Glomerular endothelial cell (primary cell): ENCODE measurements around the gene CAMK2G. TPM values are rescaled to one million over a fixed set of nuclear protein-coding genes. Genes with fewer than 3 reads are reported as not detected.
A peak's percentile ranks its signal among the peaks of the same experiment; 100 is the strongest.
"Not testable (repeated sequence)": the region's sequence is repeated elsewhere in the genome, so short reads cannot be mapped to it uniquely, and the experiment has no call there.

ENCODE experiments used
- DNase-seq: peaks from one replicate; pipeline ENCODE4 v3.0.0-alpha.2; 2011; ENCODE audit warnings: low read depth, low spot score; ENCODE audit errors: extremely low read depth
- total RNA-seq: library from RNA; depleted of rRNA; stranded (reverse); fragments of >200 nt; gene quantifications from 2 replicates; pipeline ENCODE4 v1.2.3, GENCODE V29; 2015

The CAMK2G gene
- total RNA-seq, 1 donor from 2014 or later = 28.8 TPM

DNA sequence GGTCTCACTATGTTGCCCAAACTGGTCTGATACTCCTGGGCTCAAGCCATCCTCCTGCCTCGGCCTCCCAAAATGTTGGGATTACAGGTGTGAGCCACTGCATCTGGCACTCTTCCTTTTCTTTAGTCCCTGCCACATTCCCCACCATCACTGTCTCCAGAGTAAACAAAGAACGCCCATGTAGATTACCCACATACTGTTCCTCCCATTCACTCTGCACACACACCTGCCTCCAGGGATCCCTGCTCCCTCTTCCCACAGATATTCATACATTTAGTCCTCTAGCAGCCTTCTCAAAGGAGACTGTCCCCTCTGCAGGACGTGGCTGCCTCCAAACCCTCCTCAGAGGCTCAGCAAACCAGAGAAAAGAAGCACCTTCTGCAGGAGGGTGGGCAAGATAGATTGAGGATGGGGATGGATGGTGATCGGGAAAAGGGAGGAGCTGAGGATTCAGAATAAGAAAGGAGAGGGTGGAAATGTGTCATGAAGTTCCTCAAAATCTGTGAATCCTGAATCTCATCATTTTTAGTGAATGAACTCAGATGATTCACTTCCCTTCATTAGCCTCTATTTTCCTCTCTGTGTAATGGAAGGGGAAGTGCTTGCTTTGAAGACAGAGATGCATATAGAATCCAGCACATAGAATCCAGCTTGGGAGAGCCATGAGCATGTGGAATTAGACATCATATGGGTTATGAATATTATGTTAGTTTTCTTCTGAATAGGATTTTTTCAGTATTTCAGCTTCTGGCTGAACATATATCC lies 31.1 kb upstream of the CAMK2G start:
- DNase-seq = no peak

DNA sequence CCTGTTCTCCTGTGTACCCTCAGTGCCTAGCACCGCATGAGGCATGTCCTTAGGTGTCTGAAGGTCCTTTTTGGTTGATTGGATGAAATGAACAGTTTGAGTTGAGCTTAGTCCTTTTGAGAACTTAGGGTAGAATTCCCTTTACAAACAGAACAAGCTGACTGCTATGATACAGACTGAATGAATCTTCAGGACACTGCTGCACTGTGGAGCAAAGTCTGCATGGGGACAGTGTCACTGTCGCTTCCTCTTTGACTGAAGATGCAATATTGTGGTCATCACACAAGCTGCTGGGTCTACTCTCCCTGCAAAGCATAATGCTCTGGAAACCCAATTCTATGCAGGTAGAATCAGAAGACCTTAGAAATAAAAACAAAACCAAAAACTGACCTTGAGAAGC lies 28.0 kb upstream of the CAMK2G start:
- DNase-seq = no peak

DNA sequence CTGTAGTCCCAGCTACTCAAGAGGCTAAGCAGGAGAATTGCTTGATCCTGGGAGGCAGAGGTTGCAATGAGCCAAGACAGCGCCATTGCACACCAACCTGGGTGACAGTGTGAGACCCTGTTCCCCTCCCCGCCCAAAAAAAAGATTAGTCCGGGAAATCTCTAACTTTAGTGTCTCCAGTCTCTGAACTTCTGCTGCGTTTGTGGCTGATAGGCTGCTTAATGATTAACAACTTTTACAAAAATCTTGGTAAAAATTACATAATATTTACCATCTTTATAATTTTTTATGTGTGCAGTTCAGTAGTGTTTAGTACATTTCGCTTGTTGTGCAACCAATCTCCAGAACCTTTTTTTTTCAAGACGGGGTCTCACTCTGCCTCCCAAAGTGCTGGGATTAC lies 26.9 kb upstream of the CAMK2G start:
- no peak for DNase-seq

DNA sequence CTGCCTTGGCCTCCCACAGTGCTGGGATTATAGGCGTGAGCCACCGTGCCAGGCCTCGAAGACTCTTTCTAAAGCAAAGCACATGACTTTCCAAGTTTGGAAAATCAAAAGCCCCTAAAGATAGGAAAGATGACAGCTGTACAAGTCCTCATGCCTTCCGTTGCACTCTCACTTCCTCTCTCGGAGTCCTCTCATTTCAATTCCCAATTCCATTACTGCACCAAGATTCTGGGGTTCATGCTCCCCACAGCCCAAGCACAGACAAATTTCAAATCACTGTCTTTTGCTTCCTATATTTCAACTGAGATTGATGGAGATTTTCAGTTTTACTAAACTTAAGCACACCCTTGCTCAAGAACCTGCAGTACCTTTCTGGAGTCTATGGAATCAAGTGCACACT lies 25.7 kb upstream of the CAMK2G start:
- DNase-seq = no peak

DNA sequence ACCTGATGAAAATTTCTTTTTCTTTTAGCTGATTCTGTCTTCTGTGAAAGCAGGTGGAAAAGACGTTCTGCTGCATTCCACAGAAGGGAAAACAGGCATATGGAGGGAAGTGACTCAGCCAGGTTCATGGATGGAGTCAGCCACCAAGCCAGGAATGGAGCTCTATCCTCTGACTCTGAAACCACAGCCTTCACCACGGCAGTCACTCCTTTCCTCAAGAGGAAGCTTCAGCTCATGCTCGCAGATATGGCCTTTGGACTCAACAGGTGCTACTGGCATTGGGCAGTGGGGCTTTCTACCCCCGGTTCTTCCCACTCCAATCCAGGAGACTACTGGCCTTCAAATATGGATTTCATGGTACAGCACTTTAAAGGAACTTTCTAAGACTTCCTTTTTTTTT lies 25.1 kb upstream of the CAMK2G start:
- no peak for DNase-seq

DNA sequence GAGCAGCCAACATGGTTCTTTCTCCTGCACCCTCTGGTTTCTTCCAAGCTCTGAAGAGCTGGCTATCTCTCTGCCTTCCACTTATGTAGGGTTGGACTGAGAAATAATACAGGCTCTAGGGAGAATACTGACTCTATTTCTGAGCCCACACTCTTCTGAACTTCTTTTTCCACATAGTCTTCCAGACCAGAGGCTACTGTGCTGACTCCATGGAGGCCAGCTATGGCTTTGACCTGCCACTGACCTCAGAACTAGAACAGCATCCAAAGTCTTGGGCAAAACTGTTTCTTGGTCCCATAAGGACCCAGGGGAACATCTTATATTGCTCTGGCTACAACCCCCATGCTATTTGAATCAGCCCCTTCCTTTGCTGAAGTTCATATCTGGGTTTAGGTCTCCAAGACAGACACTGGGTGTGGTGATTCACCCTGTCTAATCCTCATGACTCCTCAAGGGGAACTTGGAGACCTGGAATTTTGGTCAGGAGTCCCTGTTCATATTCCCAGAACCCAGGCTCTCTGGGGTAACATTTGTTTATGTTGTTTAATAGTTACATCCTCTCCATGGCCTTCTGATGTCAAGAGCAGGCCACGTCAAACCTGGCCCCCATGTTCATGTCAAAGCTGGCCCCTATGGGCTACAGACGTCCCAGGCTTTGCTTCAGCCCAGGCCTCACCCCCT lies 24.5 kb upstream of the CAMK2G start:
- no peak for DNase-seq

DNA sequence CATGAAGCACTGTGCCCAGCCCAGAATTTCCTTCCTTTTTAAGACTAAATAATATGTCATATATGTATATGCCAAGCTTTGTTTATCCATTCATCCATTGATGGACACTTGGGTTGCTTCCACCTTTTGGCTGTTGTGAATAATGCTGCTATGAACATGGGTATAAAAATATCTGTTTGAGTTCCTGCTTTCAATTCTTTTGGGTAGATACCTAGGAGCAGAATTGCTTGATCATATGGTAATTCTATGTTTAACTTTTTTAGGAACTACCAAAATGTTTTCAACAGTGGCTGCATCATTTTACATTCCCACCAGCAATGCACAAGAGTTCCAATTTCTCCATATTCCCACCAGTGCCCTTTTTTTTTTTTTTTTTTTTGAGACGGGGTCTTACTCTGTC lies 23.3 kb upstream of the CAMK2G start:
- DNase-seq = no peak

DNA sequence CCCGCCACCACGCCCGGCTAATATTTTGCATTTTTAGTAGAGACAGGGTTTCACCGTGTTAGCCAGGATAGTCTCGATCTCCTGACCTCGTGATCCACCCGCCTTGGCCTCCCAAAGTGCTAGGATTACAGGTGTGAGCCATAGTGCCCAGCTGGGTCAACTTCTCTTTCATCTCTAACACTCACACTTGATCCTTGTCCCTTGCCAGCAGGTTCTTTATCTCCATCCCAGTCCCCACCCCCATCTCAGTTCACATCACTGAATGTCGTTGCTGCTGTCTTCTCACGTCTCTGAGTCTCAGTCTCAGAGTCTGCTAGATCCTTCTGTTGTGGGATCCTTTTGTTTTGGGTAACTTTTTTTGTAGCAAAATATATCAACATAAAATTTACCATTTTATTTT lies 21.0 kb upstream of the CAMK2G start:
- not testable (repeated sequence) for DNase-seq

DNA sequence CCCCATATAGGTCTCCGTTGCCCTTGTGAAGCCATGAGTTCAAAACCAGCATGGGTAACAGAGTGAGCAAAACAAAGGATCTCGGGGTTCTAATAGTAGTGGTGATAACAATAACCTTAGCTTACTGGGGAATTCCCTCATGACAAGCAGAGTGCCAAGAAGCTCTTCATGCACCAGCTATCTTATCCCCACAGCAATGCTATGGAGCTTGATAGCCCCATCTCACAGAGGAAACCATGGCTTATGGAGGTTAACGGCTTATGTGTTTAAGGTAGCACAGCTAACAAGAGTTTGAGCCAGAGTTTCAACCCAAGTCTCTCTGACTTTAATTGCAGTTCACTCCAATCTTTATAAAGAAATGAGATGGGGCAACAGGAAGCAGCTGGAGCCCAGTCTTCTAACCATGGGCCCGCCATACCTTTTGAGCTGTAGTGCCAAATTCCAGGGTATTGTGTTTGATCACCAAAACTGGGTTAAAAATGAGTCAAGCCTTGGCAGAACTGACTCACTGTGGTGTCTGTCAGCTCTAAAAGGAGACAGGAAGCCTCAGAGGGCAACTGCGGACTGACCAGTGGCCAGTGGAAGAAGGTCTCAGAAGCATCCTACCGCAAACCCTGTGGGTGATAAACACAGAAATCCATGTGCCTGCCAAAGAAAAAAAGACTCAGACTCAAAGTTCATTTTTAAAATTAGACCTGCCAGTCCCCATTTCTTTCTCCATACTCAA lies 20.1 kb upstream of the CAMK2G start:
- DNase-seq = peak; percentile 75

DNA sequence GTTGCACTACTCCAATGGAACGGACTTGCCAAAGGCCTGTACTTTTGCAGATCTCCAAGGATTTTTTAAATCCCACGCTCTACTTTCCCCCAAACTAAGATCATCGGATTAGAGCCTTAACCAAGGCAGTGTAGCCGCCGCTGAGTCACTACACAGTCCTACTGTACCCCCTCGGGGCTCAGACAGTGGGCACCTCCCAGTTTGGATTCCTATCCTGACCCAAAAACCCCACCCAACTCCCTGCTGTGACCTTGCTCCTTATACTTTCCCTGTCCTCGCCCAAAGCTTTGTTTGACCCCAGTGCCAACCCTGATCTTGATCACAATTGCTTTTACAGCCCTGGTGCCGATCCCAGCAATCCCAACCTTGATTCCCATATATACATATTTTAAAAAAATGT lies 19.1 kb upstream of the CAMK2G start:
- DNase-seq = no peak

DNA sequence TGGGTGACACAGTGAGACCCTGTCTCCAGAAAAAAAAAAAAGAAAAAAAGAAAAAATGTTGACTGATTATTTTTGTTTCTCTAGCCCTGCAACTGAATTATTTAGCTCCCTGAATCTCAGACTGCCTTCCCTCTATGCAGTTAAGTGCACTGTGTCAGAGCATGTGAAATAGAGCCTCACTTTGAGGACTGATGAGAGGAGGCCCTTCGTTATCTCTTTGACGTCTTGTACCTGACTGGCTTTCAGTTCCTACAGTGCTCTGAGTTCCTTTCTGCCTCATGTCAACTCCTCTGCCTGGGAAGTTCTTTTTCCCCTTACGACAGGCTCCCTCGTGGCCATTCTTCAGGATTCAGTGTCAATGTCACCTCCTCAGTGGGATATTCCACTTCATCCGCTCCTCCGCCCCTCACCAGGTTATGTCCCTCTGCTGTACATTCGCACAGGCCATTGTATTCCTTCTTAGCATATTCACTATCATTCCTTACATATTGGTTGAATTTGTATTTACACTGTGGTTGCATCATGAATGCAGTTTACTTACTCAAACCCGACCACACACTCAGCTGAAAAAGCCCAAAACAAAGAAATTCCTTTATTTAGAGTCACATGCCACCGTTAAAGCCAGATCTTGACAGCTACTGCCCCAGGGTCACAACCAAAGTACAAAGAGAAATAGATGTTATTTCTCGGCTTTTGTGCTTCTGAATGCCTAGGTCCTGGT lies 18.1 kb upstream of the CAMK2G start:
- DNase-seq = no peak

DNA sequence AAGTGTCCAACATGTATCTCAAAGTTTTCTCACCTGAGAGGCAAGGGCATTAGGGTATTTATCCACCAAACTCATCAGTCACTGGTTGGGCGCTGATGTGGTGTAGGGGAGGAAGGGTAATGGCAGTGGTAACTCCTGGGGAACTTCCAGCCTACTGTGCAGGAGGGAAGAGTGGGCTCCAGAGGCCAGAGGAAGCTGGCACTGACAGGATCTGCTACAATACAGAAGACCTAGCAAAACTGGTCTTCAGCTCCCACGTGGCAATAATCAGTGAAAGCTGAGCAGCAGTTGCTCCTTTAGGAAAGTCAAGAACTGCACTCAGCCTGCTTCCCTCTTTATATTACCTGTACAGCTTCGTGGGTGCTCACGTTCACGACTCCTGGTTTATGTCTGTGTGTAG lies 17.2 kb upstream of the CAMK2G start:
- no peak for DNase-seq

DNA sequence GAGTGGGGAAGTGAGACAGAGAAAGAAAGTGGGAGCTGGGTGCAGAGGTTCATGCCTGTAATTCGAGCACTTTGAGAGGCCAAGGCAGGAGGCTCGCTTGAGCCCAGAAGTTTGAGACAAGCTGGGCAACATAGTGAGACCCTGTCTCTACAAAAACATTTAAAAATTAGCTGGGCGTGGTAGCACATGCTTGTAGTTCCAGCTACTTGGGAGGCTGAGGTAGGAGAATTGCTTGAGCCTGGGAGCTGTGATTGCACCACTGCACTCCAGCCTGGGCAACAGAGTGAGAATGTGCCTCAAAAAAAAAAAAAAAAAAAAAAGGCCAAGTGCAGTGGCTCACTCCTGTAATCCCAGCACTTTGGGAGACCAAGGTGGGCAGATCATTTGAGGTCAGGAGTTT lies 16.5 kb upstream of the CAMK2G start:
- DNase-seq = not testable (repeated sequence)

DNA sequence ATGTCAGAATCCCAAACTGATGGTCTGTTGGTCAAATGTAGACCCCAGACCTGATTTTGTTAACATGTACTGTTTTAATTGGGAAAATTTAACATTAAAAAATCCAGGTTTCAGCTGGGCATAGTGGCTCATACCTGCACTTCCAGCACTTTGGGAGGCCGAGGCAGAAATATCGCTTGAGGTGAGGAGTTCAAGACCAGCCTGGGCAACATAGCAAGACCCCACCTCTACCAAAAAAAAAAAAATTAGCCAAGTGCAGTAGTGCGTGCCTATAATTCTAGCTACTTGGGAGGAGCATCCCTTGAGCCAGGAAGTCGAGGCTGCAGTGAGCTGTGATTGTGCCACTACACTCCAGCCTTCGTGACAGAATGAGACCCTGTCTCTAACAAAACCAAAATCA lies 15.9 kb upstream of the CAMK2G start:
- no peak for DNase-seq

DNA sequence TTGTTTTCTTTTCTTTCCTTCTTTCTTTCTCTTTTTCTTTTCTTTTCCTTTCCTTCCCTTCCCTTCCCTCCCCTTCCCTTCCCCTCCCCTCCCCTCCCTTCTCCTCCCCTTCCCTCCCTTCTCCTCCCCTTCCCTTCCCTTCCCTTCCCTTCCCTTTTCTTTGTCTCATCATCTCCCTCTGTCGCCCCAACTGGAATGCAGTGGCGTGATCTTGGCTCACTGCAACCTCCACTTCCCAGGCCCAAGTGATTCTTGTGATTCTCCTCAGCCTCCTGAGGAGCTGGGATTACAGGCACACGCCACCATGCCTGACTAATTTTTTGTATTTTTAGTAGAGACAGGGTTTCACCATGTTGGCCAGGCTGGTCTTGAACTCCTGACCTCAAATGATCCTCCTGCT lies 15.1 kb upstream of the CAMK2G start:
- DNase-seq = not testable (repeated sequence)

DNA sequence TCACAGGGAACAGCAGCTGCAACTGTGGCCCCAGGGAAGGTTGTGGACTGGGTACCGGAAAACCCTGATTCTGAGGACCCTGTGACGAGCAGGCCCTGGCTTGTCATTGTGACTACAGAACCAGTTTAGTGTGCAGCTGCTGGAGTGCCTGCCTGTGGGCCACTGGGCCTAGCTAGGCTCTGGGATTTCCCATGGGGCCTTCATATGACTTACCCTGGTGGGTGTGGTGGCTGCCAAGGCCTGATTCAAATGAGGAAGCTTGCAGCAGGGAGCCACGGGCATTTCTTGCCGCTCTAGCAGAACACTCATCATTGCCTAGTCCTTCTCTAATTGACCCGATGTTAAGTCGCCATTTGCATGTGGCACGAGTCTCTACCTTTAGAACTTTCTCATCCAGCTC lies 14.7 kb upstream of the CAMK2G start:
- no peak for DNase-seq

DNA sequence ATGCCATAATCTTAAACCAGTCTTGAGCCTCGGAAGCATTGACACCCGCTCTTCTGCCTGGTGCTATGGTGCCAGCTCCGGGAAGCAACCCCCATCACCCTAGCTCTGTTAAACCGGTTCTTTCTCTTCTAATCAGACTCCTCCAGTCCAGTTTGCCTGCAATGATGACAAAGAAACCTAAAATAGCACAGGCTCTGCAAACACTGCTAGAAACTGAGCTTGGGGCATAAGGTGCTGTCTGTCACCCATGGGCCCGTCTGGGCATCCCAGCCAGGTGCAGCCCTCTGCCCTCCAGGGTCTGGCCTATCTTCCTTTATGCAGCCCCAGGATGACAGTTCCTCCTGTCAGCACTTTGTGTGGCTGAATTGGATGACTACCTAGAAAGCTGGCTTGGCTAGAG lies 14.2 kb upstream of the CAMK2G start:
- DNase-seq = no peak

DNA sequence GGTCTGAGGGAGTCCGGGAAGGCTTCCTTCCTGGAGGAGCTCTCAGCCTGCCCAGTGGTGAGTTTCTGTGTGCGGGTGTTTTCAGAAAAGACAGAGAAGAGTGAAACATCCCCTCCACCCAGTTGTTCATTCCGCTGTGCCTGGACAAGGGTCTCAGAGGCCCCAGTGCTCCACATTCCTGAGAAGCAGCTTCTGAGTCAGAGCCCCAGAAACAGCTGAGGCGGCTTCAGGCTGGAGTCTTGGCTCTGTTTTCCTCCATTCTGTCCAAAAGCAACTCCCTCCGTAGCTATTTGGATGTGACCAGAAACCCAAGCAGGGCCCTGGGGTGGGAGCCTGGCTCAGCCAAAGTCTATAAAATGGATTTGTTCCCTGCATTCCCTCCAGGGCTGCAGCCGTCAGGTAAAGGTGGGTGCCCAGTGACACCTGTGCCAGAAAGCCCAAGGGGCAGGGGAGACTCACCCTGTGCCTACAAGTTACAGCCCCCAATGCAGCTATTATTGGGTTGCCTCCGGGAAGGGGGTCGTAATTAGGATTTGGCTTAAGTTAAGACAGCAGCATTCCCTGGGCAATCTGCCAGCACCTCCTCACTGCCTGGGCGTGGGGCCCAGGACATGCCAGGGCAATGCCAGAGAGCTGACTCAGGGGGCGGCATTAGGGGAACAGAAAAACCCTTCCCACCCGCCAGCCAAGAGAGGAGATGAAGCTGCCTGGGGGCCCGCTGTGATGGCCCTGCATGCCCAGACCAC lies 13.1 kb upstream of the CAMK2G start:
- DNase-seq = no peak

DNA sequence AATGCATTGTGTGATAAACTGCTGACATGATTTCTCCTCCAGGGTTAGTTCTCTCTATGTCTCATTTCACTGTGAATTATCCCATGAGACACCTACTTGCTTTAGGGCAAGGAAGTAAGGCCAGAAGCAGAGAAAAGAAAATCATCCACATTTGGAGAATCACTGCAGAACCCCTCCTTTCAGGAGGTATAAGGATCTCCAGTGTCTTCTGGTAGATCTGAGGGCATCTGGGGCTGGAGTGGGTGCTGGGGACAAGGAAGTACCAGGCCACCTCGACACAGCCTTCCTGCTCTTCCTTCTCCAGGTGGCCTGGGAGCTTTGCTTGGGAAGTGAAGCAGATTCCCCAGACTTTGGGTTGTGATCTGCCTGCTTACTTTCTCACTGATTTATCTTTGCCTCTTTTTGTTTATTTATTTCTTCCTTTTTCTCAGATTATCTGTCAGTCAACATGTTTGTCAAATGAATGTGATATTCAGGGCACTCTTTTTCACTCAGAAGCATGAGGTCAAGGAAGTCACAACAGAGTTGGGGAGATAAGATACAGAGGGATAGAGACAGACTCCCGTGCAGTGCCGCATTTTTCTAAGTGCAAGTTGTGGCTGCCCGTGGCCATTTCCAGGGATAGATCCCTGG lies 12.4 kb upstream of the CAMK2G start:
- no peak for DNase-seq

DNA sequence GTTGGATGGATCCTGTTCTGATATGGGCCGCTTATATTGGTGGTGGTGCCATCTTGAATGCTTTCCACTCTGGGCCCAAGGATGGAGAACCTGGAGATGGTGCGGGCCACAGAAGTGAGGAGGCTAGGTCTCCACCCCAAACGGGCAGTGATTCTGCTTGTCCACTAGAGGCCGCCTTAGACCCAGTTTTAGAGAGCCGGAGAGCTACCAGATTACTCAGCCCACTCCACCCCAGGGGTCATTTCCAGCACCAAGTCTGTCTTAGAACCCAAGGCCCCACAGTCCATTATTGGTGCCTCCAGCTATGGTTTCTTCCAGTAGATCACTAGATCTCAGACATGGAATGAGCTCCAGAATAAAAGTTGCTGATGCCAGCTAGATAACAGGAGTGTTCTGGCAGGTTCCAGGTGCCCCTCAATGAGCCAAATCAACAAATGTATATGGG lies 11.8 kb upstream of the CAMK2G start:
- no peak for DNase-seq
